ENCODE measurements around the gene MRNIP. TPM values are rescaled to one million over a fixed set of nuclear protein-coding genes. Genes with fewer than 3 reads are reported as not detected.

MRNIP gene
- total and polyA plus RNA-seq, 2 of the 4 experiments (the other 2 are of a cell fraction): 6.6 to 24.7 TPM

- Histone ChIP-seq H3K27me3 (ENCODE audit: control insufficient read depth, insufficient read depth, low read length) (no peaks in the 10 kb centered on the region), H4K20me1 (ENCODE audit: insufficient read depth, low read length) (peaks cover 82% of the 10 kb centered on the region), H2BK15ac (ENCODE audit: low read depth, low read length) (no peak overlapping the region), H3K9ac (ENCODE audit: low read depth, low read length) (no peak overlapping the region), H3K79me1 (ENCODE audit: low read depth in 1 of 2, low read length in 2 of 2) (peaks cover 22 to 60% of the 10 kb centered on the region in 2 experiments), H2AFZ (replicated peaks; ENCODE audit: low read length, poor library complexity) (no peak overlapping the region), H3K36me3 (ENCODE audit: control insufficient read depth, insufficient read depth, low read length) (peaks cover 79% of the 10 kb centered on the region), H3K9me1 (ENCODE audit: insufficient read depth, low read length) (peaks cover 5% of the 10 kb centered on the region), H2BK120ac (ENCODE audit: low read depth, low read length) (no peak overlapping the region), H3K4ac (ENCODE audit: low read depth, low read length) (no peak overlapping the region), H4K8ac (ENCODE audit: low read depth in 2 of 2, low read length in 2 of 2) (no peak overlapping the region), H2BK20ac (ENCODE audit: low read depth, low read length) (no peak overlapping the region), H4K91ac (ENCODE audit: insufficient read depth, low read depth, low read length) (no peak overlapping the region), H2BK5ac (ENCODE audit: low read depth, low read length, poor library complexity, severe bottlenecking) (no peak overlapping the region), H3K23ac (ENCODE audit: low read depth, low read length) (no peak overlapping the region), H3K56ac (ENCODE audit: extremely low read depth, insufficient read depth, low read length) (no peak overlapping the region), H3K4me1 (ENCODE audit: control insufficient read depth, insufficient read depth, low read length) (no peaks in the 10 kb centered on the region), H2AK5ac (ENCODE audit: low read depth, low read length) (no peak overlapping the region), H3K27ac (ENCODE audit: insufficient read depth, low read length) (no peak overlapping the region), H4K5ac (ENCODE audit: low read depth, low read length) (no peak overlapping the region), H3K9me3 (ENCODE audit: control insufficient read depth, insufficient read depth, low read length) (no peaks in the 10 kb centered on the region), H2AK9ac (replicated peaks; ENCODE audit: low read depth, low read length, poor library complexity) (no peak overlapping the region), H3K14ac (replicated peaks; ENCODE audit: low read depth, low read length) (no peak overlapping the region), H3K4me2 (ENCODE audit: low read depth, low read length) (no peak overlapping the region), H3K4me3 (ENCODE audit: insufficient read depth, low read depth, low read length) (no peak overlapping the region), H3K18ac (ENCODE audit: low read depth, low read length) (no peak overlapping the region)
- ChIA-PET POLR2A (ENCODE audit: unreplicated experiment) (no interaction called here), CTCF (no interaction called here)
- no TSS peak for BruUV-seq (replicated peaks)
- in situ Hi-C loops (cut with MboI; ENCODE audit: low sequenced_read_pairs) (no loop called here), intact Hi-C loops (cut with micrococcal nuclease) (no loop called here), dilution Hi-C loops (cut with HindIII; ENCODE audit: low sequenced_read_pairs, unreplicated experiment) (no loop called here)
- no peak for ATAC-seq (ENCODE audit: low read depth)
- no peak for TF ChIP-seq FOS (IDR thresholded peaks at IDR 0.05; ENCODE audit: low read depth, low read length)
- TF ChIP-seq CHD1 (IDR thresholded peaks at IDR 0.05; ENCODE audit: low read depth, low read length): no peak
- no peak for TF ChIP-seq RAD21 (IDR thresholded peaks at IDR 0.05; ENCODE audit: low read length)
- DNase-seq: no peak
- no CpG with 5 or more reads among the region's 3 CpGs for WGBS, 2 experiments (ENCODE audit: extremely low coverage in 2 of 2, insufficient read length in 1 of 2)
These were observed 24.9 kb downstream of the MRNIP start for GRCh38 chr5:179833709-179834070.

Measured in IMR-90 (cell line).